Cerebellar cortex (tissue), 1 donor: ENCODE results near the gene LAPTM4A.
"Not testable (repeated sequence)": the region's sequence is repeated elsewhere in the genome, so short reads cannot be mapped to it uniquely, and the experiment has no call there.

ENCODE experiments used
- DNase-seq: peaks from one replicate; pipeline ENCODE4 v3.0.0-alpha.2; 2015; ENCODE audit warnings: low spot score

Gene LAPTM4A

GRCh38 chr2:20076757-20077156 is 25.3 kb upstream of the LAPTM4A start:
- no peak for DNase-seq

GRCh38 chr2:20074901-20075300 is 23.5 kb upstream of the LAPTM4A start:
- DNase-seq: no peak

GRCh38 chr2:20074046-20074648 is 22.7 kb upstream of the LAPTM4A start:
- DNase-seq: not testable (repeated sequence)

GRCh38 chr2:20073460-20073859 is 22.0 kb upstream of the LAPTM4A start:
- DNase-seq: no peak

GRCh38 chr2:20072436-20073158 is 21.2 kb upstream of the LAPTM4A start:
- DNase-seq: no peak

- DNase-seq: peak; percentile 79
Measured at GRCh38 chr2:20071397-20072383, 20.3 kb upstream of the LAPTM4A start.

- no peak for DNase-seq
Measured at GRCh38 chr2:20069756-20070155, 18.3 kb upstream of the LAPTM4A start.

GRCh38 chr2:20067992-20068584 is 16.7 kb upstream of the LAPTM4A start:
- no peak for DNase-seq

- peak; percentile 85 for DNase-seq
Measured at GRCh38 chr2:20065885-20066602, 14.6 kb upstream of the LAPTM4A start.

GRCh38 chr2:20064841-20065240 is 13.4 kb upstream of the LAPTM4A start:
- no peak for DNase-seq

- DNase-seq: no peak
Measured at GRCh38 chr2:20064421-20064820, 13.0 kb upstream of the LAPTM4A start.

GRCh38 chr2:20062615-20063545 is 11.5 kb upstream of the LAPTM4A start:
- no peak for DNase-seq

GRCh38 chr2:20061940-20062339 is 10.5 kb upstream of the LAPTM4A start:
- DNase-seq: no peak

- DNase-seq: no peak
Measured at GRCh38 chr2:20061476-20061875, 10.0 kb upstream of the LAPTM4A start.

GRCh38 chr2:20060106-20060505 is 8.7 kb upstream of the LAPTM4A start:
- DNase-seq: no peak

- no peak for DNase-seq
Measured at GRCh38 chr2:20057268-20057667, 5.8 kb upstream of the LAPTM4A start.

GRCh38 chr2:20054931-20055330 is 3.5 kb upstream of the LAPTM4A start:
- DNase-seq: no peak

GRCh38 chr2:20054119-20054518 is 2.7 kb upstream of the LAPTM4A start:
- no peak for DNase-seq

- peak; percentile 66 for DNase-seq
Measured at GRCh38 chr2:20052861-20053281, 1.4 kb upstream of the LAPTM4A start.

GRCh38 chr2:20052229-20052851 is 912 bp upstream of the LAPTM4A start:
- DNase-seq: no peak
